Measurements from ENCODE around the gene PDP2. TPM values are rescaled to one million over a fixed set of nuclear protein-coding genes. Genes with fewer than 3 reads are reported as not detected.

The PDP2 gene
- polyA plus RNA-seq, 1 donor (not counting 4 experiments of a cell fraction or from before 2014, with no cell fraction given): 18.5 TPM

DNA sequence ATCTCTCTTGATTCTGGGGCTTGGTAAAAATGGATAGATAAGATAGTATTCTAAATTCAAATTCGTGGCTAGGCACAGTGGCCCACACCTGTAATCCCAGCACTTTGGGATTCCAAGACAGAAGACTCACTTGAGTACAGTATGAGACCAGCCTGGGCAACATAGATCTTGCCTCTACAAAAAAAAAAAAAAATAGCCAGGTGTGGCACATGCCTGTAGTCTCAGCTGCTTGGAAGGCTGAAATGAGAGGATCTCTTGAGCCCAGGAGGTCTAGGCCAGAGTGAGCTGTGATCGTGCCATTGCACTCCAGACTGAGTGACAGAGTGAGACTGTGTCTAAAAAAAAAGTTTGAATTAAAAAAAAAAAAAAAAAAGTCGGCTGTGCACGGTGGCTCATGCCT, 9.3 kb downstream of the PDP2 start:
- H3K27ac ChIP-seq (ENCODE audit: control insufficient read depth, insufficient read depth, low read length): no peak overlapping the region
- no peaks in the 10 kb centered on the region for H3K9me1 ChIP-seq (ENCODE audit: control insufficient read depth, extremely low read depth, insufficient read depth, low read length)
- H3K27me3 ChIP-seq (ENCODE audit: control insufficient read depth, extremely low read depth, insufficient read depth, low read length): no peaks in the 10 kb centered on the region
- FAIRE-seq (no peak), DNase-seq (ENCODE audit: low read depth, low spot score) (no peak)
- H3K9ac ChIP-seq (ENCODE audit: control insufficient read depth, extremely low read depth, insufficient read depth, low read length): no peak overlapping the region
- dilution Hi-C loops (cut with MboI; ENCODE audit: extremely low pct_ligation_motif_present, low sequenced_read_pairs): no loop called here
- H3K36me3 ChIP-seq (ENCODE audit: control insufficient read depth in 2 of 2, extremely low read depth in 1 of 2, insufficient read depth in 2 of 2, low read length in 2 of 2): peaks cover 12 to 15% of the 10 kb centered on the region in 2 experiments
- H3K4me2 ChIP-seq (ENCODE audit: control insufficient read depth, extremely low read depth, insufficient read depth, low read depth, low read length): no peak overlapping the region
- H3K4me3 ChIP-seq (ENCODE audit: control insufficient read depth in 2 of 3, extremely low read depth in 1 of 3, insufficient read depth in 2 of 3, low read depth in 1 of 3, low read length in 3 of 3): no peak overlapping the region
- no peak overlapping the region for H2AFZ ChIP-seq (ENCODE audit: control insufficient read depth, low read length)
- TF ChIP-seq CTCF (optimal IDR thresholded peaks at IDR 0.05 in 1 of 3, IDR thresholded peaks at IDR 0.05 in 1 of 3, conservative IDR thresholded peaks at IDR 0.05 in 1 of 3; ENCODE audit: extremely low read depth in 1 of 3, insufficient read depth in 2 of 3, low read length in 3 of 3) (no peak), EZH2 (IDR thresholded peaks at IDR 0.05; ENCODE audit: low read length) (no peak)
- H3K9me3 ChIP-seq (ENCODE audit: control insufficient read depth, low read depth, low read length): no peaks in the 10 kb centered on the region
- H3K4me1 ChIP-seq (ENCODE audit: control insufficient read depth, extremely low read depth, insufficient read depth, low read length): no peaks in the 10 kb centered on the region
- peaks cover 16% of the 10 kb centered on the region for H3K79me2 ChIP-seq (ENCODE audit: control insufficient read depth, insufficient read depth, low read length)
- H4K20me1 ChIP-seq (ENCODE audit: control insufficient read depth, extremely low read depth, insufficient read depth, low read length): peaks cover 5% of the 10 kb centered on the region

- Histone ChIP-seq H3K9ac (ENCODE audit: control insufficient read depth, extremely low read depth, insufficient read depth, low read length) (no peak overlapping the region), H3K27me3 (ENCODE audit: control insufficient read depth, extremely low read depth, insufficient read depth, low read length) (no peaks in the 10 kb centered on the region), H3K79me2 (ENCODE audit: control insufficient read depth, insufficient read depth, low read length) (peaks cover 6% of the 10 kb centered on the region), H3K9me3 (ENCODE audit: control insufficient read depth, low read depth, low read length) (no peaks in the 10 kb centered on the region), H3K4me1 (ENCODE audit: control insufficient read depth, extremely low read depth, insufficient read depth, low read length) (peaks cover 3% of the 10 kb centered on the region), H3K4me2 (ENCODE audit: control insufficient read depth, extremely low read depth, insufficient read depth, low read depth, low read length) (no peak overlapping the region), H3K4me3 (ENCODE audit: control insufficient read depth in 2 of 3, extremely low read depth in 1 of 3, insufficient read depth in 2 of 3, low read depth in 1 of 3, low read length in 3 of 3) (no peak overlapping the region), H3K27ac (ENCODE audit: control insufficient read depth, insufficient read depth, low read length) (no peak overlapping the region), H4K20me1 (ENCODE audit: control insufficient read depth, extremely low read depth, insufficient read depth, low read length) (peaks cover 5% of the 10 kb centered on the region), H2AFZ (ENCODE audit: control insufficient read depth, low read length) (no peak overlapping the region), H3K36me3 (ENCODE audit: control insufficient read depth in 2 of 2, extremely low read depth in 1 of 2, insufficient read depth in 2 of 2, low read length in 2 of 2) (peaks cover 3 to 6% of the 10 kb centered on the region in 2 experiments), H3K9me1 (ENCODE audit: control insufficient read depth, extremely low read depth, insufficient read depth, low read length) (no peaks in the 10 kb centered on the region)
- no peak for FAIRE-seq
- TF ChIP-seq CTCF (optimal IDR thresholded peaks at IDR 0.05 in 1 of 3, IDR thresholded peaks at IDR 0.05 in 1 of 3, conservative IDR thresholded peaks at IDR 0.05 in 1 of 3; ENCODE audit: extremely low read depth in 1 of 3, insufficient read depth in 2 of 3, low read length in 3 of 3) (no peak), EZH2 (IDR thresholded peaks at IDR 0.05; ENCODE audit: low read length) (no peak)
- dilution Hi-C loops (cut with MboI; ENCODE audit: extremely low pct_ligation_motif_present, low sequenced_read_pairs): no loop called here
- DNase-seq (ENCODE audit: low read depth, low spot score): no peak
Observed at GRCh38 chr16:66890799-66891198, 10.5 kb downstream of the PDP2 start.
